A549 (cell line): ENCODE results near the gene PDE8A. TPM values are rescaled to one million over a fixed set of nuclear protein-coding genes. Genes with fewer than 3 reads are reported as not detected.
A peak's percentile ranks its signal among the peaks of the same experiment; 100 is the strongest.

Experiments used
- ATAC-seq, 2 experiments: fragments of 200-7000 bp in 1 of 2; fragments of >200 bp in 1 of 2; cut with Nextera tagmentation in 1 of 2; cut with Tn5 transposase in 1 of 2; 3 replicates each; pipeline versions ENCODE4 v1.8.0 to v1.9.1; 2018 to 2020; ENCODE audit warnings: mild to moderate bottlenecking in 1 of 2, moderate library complexity in 1 of 2
- CTCF ChIA-PET: fragments of 300-600 bp; sonication (Branson Sonifier 250); formaldehyde crosslinking; extraction: SDS; loops from one replicate; lab custom pipeline; 2021; ENCODE audit warnings: antibody characterized with exemption, inconsistent platforms; lab: Yijun Ruan, JAX
- POLR2A ChIA-PET: fragments of 350-600 bp; formaldehyde crosslinking; extraction: SDS; loops from one replicate; lab custom pipeline; 2021; ENCODE audit warnings: antibody characterized with exemption, inconsistent platforms; lab: Yijun Ruan, JAX
- DNase-seq, 2 experiments: peaks; one replicate each; pipeline versions ENCODE4 v3.0.0 to v3.0.0-alpha.2; 2011 to 2016; ENCODE audit warnings: low read depth in 1 of 2, low spot score in 1 of 2
- FAIRE-seq: peaks from 2 replicates; lab custom pipeline; 2011; peaks lifted over from hg19 to GRCh38; lab: Jason Lieb, UNC
- H3K27ac ChIP-seq, 2 experiments: fragments of >200 bp; sonication (Bioruptor Twin); formaldehyde crosslinking; 3 replicates each; pipeline ENCODE4 v1.5.1; 2016 to 2017
- H3K4me1 ChIP-seq: fragments of >200 bp; sonication (Bioruptor Twin); formaldehyde crosslinking; 3 replicates; pipeline ENCODE4 v1.6.1; 2016
- H3K4me2 ChIP-seq: fragments of >200 bp; sonication (Bioruptor Twin); formaldehyde crosslinking; 3 replicates; pipeline ENCODE4 v1.6.1; 2016
- H3K4me3 ChIP-seq: fragments of >200 bp; sonication (Bioruptor Twin); formaldehyde crosslinking; 3 replicates; pipeline ENCODE4 v1.5.1; 2016
- H3K9me3 ChIP-seq: fragments of >200 bp; sonication (Bioruptor Twin); formaldehyde crosslinking; 3 replicates; pipeline ENCODE4 v1.6.1; 2016
- BCL3 ChIP-seq: fragments of >200 bp; sonication (Bioruptor Twin); formaldehyde crosslinking; IDR thresholded peaks from 3 replicates; pipeline ENCODE4 v1.6.1; 2016
- BHLHE40 ChIP-seq: IDR thresholded peaks from 2 replicates; pipeline ENCODE4 v1.6.1; 2012; ENCODE audit warnings: low read depth, low read length, inconsistent platforms
- CHD4 ChIP-seq: fragments of 200-600 bp; sonication (generic); IDR thresholded peaks from 2 replicates; pipeline ENCODE4 v1.6.1; 2016; ENCODE audit warnings: antibody characterized with exemption, mild to moderate bottlenecking, borderline replicate concordance
- CTCF ChIP-seq: fragments of >200 bp; sonication (Bioruptor Twin); formaldehyde crosslinking; IDR thresholded peaks from 3 replicates; pipeline ENCODE4 v1.5.1; 2016
- FOXS1 ChIP-seq: fragments of 250-450 bp; sonication (Bioruptor Pico); IDR thresholded peaks from 2 replicates; pipeline ENCODE4 v1.5.0; 2020; ENCODE audit warnings: mild to moderate bottlenecking, moderate library complexity
- HDAC2 ChIP-seq: fragments of 200-600 bp; sonication (generic); IDR thresholded peaks from 2 replicates; pipeline ENCODE4 v1.6.1; 2016
- HEYL ChIP-seq: fragments of 250-450 bp; sonication (Bioruptor Pico); IDR thresholded peaks from 2 replicates; pipeline ENCODE4 v1.8.0; 2021; ENCODE audit warnings: mild to moderate bottlenecking, moderate library complexity
- JUN ChIP-seq, 2 experiments: fragments of >200 bp; sonication (Bioruptor Twin); formaldehyde crosslinking; IDR thresholded peaks; 2 replicates in 1 of 2; 3 replicates in 1 of 2; pipeline ENCODE4 v1.6.1; 2016 to 2017
- JUNB ChIP-seq: fragments of >200 bp; sonication (Bioruptor Twin); formaldehyde crosslinking; IDR thresholded peaks from 2 replicates; pipeline ENCODE4 v1.6.1; 2016
- KDM1A ChIP-seq: fragments of 200-600 bp; sonication (generic); IDR thresholded peaks from 2 replicates; pipeline ENCODE4 v1.6.1; 2016; ENCODE audit warnings: low read depth, mild to moderate bottlenecking
- MAFK ChIP-seq: fragments of 450-650 bp; IDR thresholded peaks from 2 replicates; pipeline ENCODE4 v1.6.1; 2014; ENCODE audit not compliant: partially characterized antibody
- MAX ChIP-seq: IDR thresholded peaks from 2 replicates; pipeline ENCODE4 v1.6.1; 2012
- MAZ ChIP-seq: fragments of 150-350 bp; IDR thresholded peaks from 2 replicates; pipeline ENCODE4 v1.6.1; 2014; ENCODE audit warnings: antibody characterized with exemption, low read depth, low read length, borderline replicate concordance
- NFE2L2 ChIP-seq: fragments of 150-350 bp; conservative IDR thresholded peaks from 2 replicates; pipeline ENCODE4 v1.6.1; 2014; ENCODE audit warnings: low read length
- NPAS2 ChIP-seq: fragments of 250-450 bp; sonication (Bioruptor Pico); IDR thresholded peaks from 2 replicates; pipeline ENCODE4 v1.8.0; 2022; ENCODE audit warnings: mild to moderate bottlenecking, moderate library complexity, borderline replicate concordance
- PBX3 ChIP-seq: IDR thresholded peaks from 2 replicates; pipeline ENCODE4 v1.6.1; 2012
- POLR2A ChIP-seq: IDR thresholded peaks from 2 replicates; pipeline ENCODE4 v1.6.1; 2012; ENCODE audit warnings: mild to moderate bottlenecking, low read length
- POLR2AphosphoS2 ChIP-seq: conservative IDR thresholded peaks from 2 replicates; pipeline ENCODE4 v1.6.1; 2012; ENCODE audit warnings: low read length, improper control_type of control experiment, inconsistent platforms
- RARB ChIP-seq: fragments of 250-450 bp; sonication (Bioruptor Pico); IDR thresholded peaks from 2 replicates; pipeline ENCODE4 v1.8.0; 2021; ENCODE audit warnings: mild to moderate bottlenecking, moderate library complexity
- RCOR1 ChIP-seq: fragments of 150-350 bp; IDR thresholded peaks from 2 replicates; pipeline ENCODE4 v1.6.1; 2014; ENCODE audit warnings: antibody characterized with exemption, low read length, low read depth
- RNF2 ChIP-seq: fragments of 200-600 bp; sonication (generic); IDR thresholded peaks from 2 replicates; pipeline ENCODE4 v1.6.1; 2016; ENCODE audit warnings: low read depth, mild to moderate bottlenecking, antibody characterized with exemption, moderate library complexity, borderline replicate concordance
- SREBF2 ChIP-seq: fragments of 450-650 bp; IDR thresholded peaks from 2 replicates; pipeline ENCODE4 v1.6.1; 2014; ENCODE audit warnings: mild to moderate bottlenecking, moderate library complexity
- TFCP2L1 ChIP-seq: fragments of 250-450 bp; sonication (Bioruptor Pico); IDR thresholded peaks from 2 replicates; pipeline ENCODE4 v1.5.0; 2021; ENCODE audit warnings: mild to moderate bottlenecking
- ZC3H11A ChIP-seq: fragments of 450-650 bp; IDR thresholded peaks from 2 replicates; pipeline ENCODE4 v1.6.1; 2014; ENCODE audit warnings: antibody characterized with exemption, mild to moderate bottlenecking
- ZNF302 ChIP-seq: fragments of 250-450 bp; sonication (Bioruptor Pico); IDR thresholded peaks from 2 replicates; pipeline ENCODE4 v1.9.0; 2021; ENCODE audit warnings: inconsistent platforms, mild to moderate bottlenecking, moderate library complexity
- ZSCAN20 ChIP-seq: fragments of 250-450 bp; sonication (Bioruptor Pico); IDR thresholded peaks from 2 replicates; pipeline ENCODE4 v1.8.0; 2022; ENCODE audit warnings: mild to moderate bottlenecking, moderate library complexity
- WGBS: methylation state at CpG from one replicate; pipeline ENCODE4 v1.1.6; 2017; ENCODE audit errors: missing lambda C conversion rate; 5-methylcytosine and 5-hydroxymethylcytosine counted together
- polyA plus RNA-seq, 4 experiments: library from polyadenylated mRNA; depleted of rRNA in 3 of 4; stranded (reverse); fragments of >200 nt; fragmentation: RNase III in 1 of 4; extraction: RNeasy Plus Mini Kit Qiagen cat#74134 plus additional on column Dnase treatment in 1 of 4; gene quantifications; 2 replicates in 3 of 4; 3 replicates in 1 of 4; pipeline ENCODE4 v1.2.3, GENCODE V29; 2011 to 2017

Gene PDE8A
- polyA plus RNA-seq, 2 of the 4 experiments (the other 2 are of a cell fraction), result 45.3 to 204 TPM

GRCh38 chr15:85044894-85045293, 63.2 kb downstream of the PDE8A start:
- ATAC-seq, result no peak
- 0% methylated on average over 1 of the region's 1 CpG for WGBS
- TF ChIP-seq RNF2 (no peak), NPAS2 (CRISPR knock-in tag) (no peak), POLR2AphosphoS2 (no peak), JUN (IDR thresholded peaks at IDR 0.05) (no peak)
- TF ChIP-seq, all 56 proteins: peak for 0
- Histone ChIP-seq H3K4me2 (peak overlapping the region; percentile 82), H3K9me3 (0 out of 3 replicates have a peak, but pooled peaks cover 5% of the 10 kb centered on the region), H3K4me1 (peaks cover 75% of the 10 kb centered on the region), H3K4me3 (no peak overlapping the region), H3K27ac (peak overlapping the region; percentile 90 to 95)
- ChIA-PET POLR2A (interaction anchor here (1.8 to 4.8 kb wide), 3 partner anchors 63 to 117 kb away, joined by 4 to 50 read pairs (median 7); partner anchors contain the start of gene PDE8A), CTCF (interaction anchor here (0.8 to 6.5 kb wide), 40 partner anchors 12 to 462 kb away, joined by 3 to 132 read pairs (median 6); partner anchors contain the start of genes NMB and PDE8A)
- no peak for FAIRE-seq
- DNase-seq, result no peak

GRCh38 chr15:85045615-85046014, 64.0 kb downstream of the PDE8A start:
- Histone ChIP-seq H3K4me2 (peak overlapping the region; percentile 82), H3K9me3 (peaks cover 10% of the 10 kb centered on the region; the same call in 1 of the 3 replicates)
- WGBS, result 1% methylated on average over 1 of the region's 1 CpG
- no peak for TF ChIP-seq MAX
- no peak for TF ChIP-seq NPAS2 (CRISPR knock-in tag)
- TF ChIP-seq JUNB, result no peak
- no peak for TF ChIP-seq ZSCAN20 (CRISPR knock-in tag)
- no peak for TF ChIP-seq TFCP2L1
- no peak for TF ChIP-seq FOXS1
- TF ChIP-seq RCOR1, result no peak
- TF ChIP-seq RARB, result no peak
- no peak for TF ChIP-seq BCL3
- TF ChIP-seq PBX3, result no peak
- no peak for TF ChIP-seq ZC3H11A
- TF ChIP-seq ZNF302 (CRISPR knock-in tag), result no peak
- TF ChIP-seq MAFK, result no peak
- TF ChIP-seq CHD4, result no peak
- TF ChIP-seq HEYL (CRISPR knock-in tag), result no peak
- no peak for TF ChIP-seq HDAC2
- TF ChIP-seq, all 56 proteins: peak for 0
- POLR2A ChIA-PET, result interaction anchor here (1.3 to 4.8 kb wide), 3 partner anchors 28 to 90 kb away, joined by 3 to 50 read pairs (median 6); partner anchors contain the start of gene PDE8A
- Histone ChIP-seq H3K4me1 (peaks cover 68% of the 10 kb centered on the region), H3K4me3 (no peak overlapping the region), H3K27ac (peak overlapping the region; percentile 90 to 95)
- CTCF ChIA-PET, result interaction anchor here (1.1 to 6.5 kb wide), 16 partner anchors 13 to 457 kb away, joined by 3 to 132 read pairs (median 14); partner anchors contain the start of gene PDE8A
- DNase-seq (no peak), ATAC-seq (no peak), FAIRE-seq (no peak)

- ATAC-seq (peak; percentile 96 to 97), FAIRE-seq (peak; percentile 89), DNase-seq (peak; percentile 94 to 99)
- H3K4me1 ChIP-seq, result peaks cover 58% of the 10 kb centered on the region
- H3K4me3 ChIP-seq, result peak overlapping the region; percentile 30; the same call in 2 of the 3 replicates
- peaks cover 12% of the 10 kb centered on the region; the same call in 1 of the 3 replicates for H3K9me3 ChIP-seq
- peak overlapping the region; percentile 72 to 95 for H3K27ac ChIP-seq
- ChIA-PET POLR2A (interaction anchor here (0.6 to 4.8 kb wide), 9 partner anchors 11 to 331 kb away, joined by 3 to 50 read pairs (median 4); partner anchors contain the start of gene PDE8A), CTCF (interaction anchor here (0.6 to 6.5 kb wide), 10 partner anchors 15 to 459 kb away, joined by 3 to 132 read pairs (median 4); partner anchors contain the start of gene PDE8A)
- H3K4me2 ChIP-seq, result peak overlapping the region; percentile 82
- WGBS, result 1% methylated on average over 7 of the region's 7 CpGs
- peak; percentile 95 for TF ChIP-seq BCL3
- TF ChIP-seq ZSCAN20 (CRISPR knock-in tag), result peak; percentile 8; the same call in 1 of the 2 replicates
- TF ChIP-seq NFE2L2, result no peak
- TF ChIP-seq BHLHE40, result peak; percentile 54; the same call in 1 of the 2 replicates
- TF ChIP-seq MAZ, result no peak; the same call in 1 of the 2 replicates
- TF ChIP-seq POLR2AphosphoS2, result no peak
- TF ChIP-seq SREBF2, result no peak
- TF ChIP-seq KDM1A, result no peak
- peak; percentile 78 for TF ChIP-seq PBX3
- TF ChIP-seq POLR2A, result no peak
- no peak for TF ChIP-seq CTCF
Measured at GRCh38 chr15:85047271-85047948, 65.8 kb downstream of the PDE8A start.
